Lower lobe of right lung (tissue), 2 donors: ENCODE results near the gene NT5M. TPM values are rescaled to one million over a fixed set of nuclear protein-coding genes. Genes with fewer than 3 reads are reported as not detected.

Experiments used
- ATAC-seq, 2 donors: fragments of 200-7000 bp; cut with Tn5 transposase; one replicate each; pipeline ENCODE4 v1.9.1; 2020 to 2022; ENCODE audit warnings: mild to moderate bottlenecking in 2 of 2, moderate library complexity in 2 of 2
- DNase-seq: peaks from one replicate; pipeline ENCODE4 v3.0.0-alpha.2; 2020
- H3K27ac ChIP-seq: fragments of 200-600 bp; one replicate; pipeline ENCODE4 v1.8.0; 2022
- H3K27me3 ChIP-seq: fragments of 200-600 bp; one replicate; pipeline ENCODE4 v1.8.0; 2022; ENCODE audit warnings: low read depth
- H3K36me3 ChIP-seq: fragments of 200-600 bp; one replicate; pipeline ENCODE4 v1.8.0; 2022; ENCODE audit warnings: mild to moderate bottlenecking
- H3K4me1 ChIP-seq: fragments of 200-600 bp; one replicate; pipeline ENCODE4 v1.8.0; 2022
- H3K4me3 ChIP-seq: fragments of 200-600 bp; one replicate; pipeline ENCODE4 v1.8.0; 2022; ENCODE audit warnings: mild to moderate bottlenecking
- H3K9me3 ChIP-seq: fragments of 200-600 bp; one replicate; pipeline ENCODE4 v1.8.0; 2022
- CTCF ChIP-seq: fragments of 200-600 bp; IDR thresholded peaks from one replicate; pipeline ENCODE4 v1.8.0; 2022; ENCODE audit warnings: antibody characterized with exemption, mild to moderate bottlenecking
- intact Hi-C: fragments of 100-400 bp; cut with DNase I; formaldehyde crosslinking; loops from one replicate; pipeline ENCODE4 v1.11.0; 2022
- total RNA-seq: library from RNA; stranded (reverse); fragmentation: NEBNext Ultra II Directional; extraction: Animal tissue kit (Norgen Biotek cat#: 25700); gene quantifications from one replicate; pipeline ENCODE4 v1.2.1, GENCODE V29; 2021
- donor health status: DM: no; HTN: yes; CAD: no; lungs with severe emphysema.

The NT5M gene
- total RNA-seq, 1 donor from 2014 or later, result 1.1 TPM

GRCh38 chr17:17280613-17281549 is 22.3 kb upstream of the NT5M start, which contains the start of gene COPS3:
TSS of gene COPS3 (minus strand) at chr17:17281246. CDS start at chr17:17281186, 60 bp downstream.
- DNase-seq (peak; percentile 99), ATAC-seq (peak; percentile 98 to 99)
- no peaks in the 10 kb centered on the region for H3K9me3 ChIP-seq
- intact Hi-C loops, result no loop called here
- peaks cover 3% of the 10 kb centered on the region for H3K36me3 ChIP-seq
- peak within 1 kb of the TSS; percentile 97 for H3K27ac ChIP-seq
- H3K27me3 ChIP-seq, result no peaks in the 10 kb centered on the region
- H3K4me3 ChIP-seq, result peak within 1 kb of the TSS; percentile 99
- no peak for TF ChIP-seq CTCF
- H3K4me1 ChIP-seq, result peaks cover 39% of the 10 kb centered on the region

GRCh38 chr17:17285951-17286350 is 17.2 kb upstream of the NT5M start:
- Histone ChIP-seq H3K4me3 (no peak overlapping the region), H3K9me3 (no peaks in the 10 kb centered on the region), H3K27ac (no peak overlapping the region), H3K27me3 (no peaks in the 10 kb centered on the region), H3K4me1 (no peaks in the 10 kb centered on the region), H3K36me3 (no peaks in the 10 kb centered on the region)
- DNase-seq (no peak), ATAC-seq (no peak)
- intact Hi-C loops, result no loop called here
- no peak for TF ChIP-seq CTCF

GRCh38 chr17:17289086-17289485 is 14.1 kb upstream of the NT5M start:
- intact Hi-C loops, result no loop called here
- Histone ChIP-seq H3K27me3 (no peaks in the 10 kb centered on the region), H3K36me3 (no peaks in the 10 kb centered on the region), H3K4me3 (no peak overlapping the region), H3K27ac (no peak overlapping the region), H3K4me1 (no peaks in the 10 kb centered on the region), H3K9me3 (no peaks in the 10 kb centered on the region)
- no peak for ATAC-seq
- no peak for TF ChIP-seq CTCF
- no peak for DNase-seq

GRCh38 chr17:17289701-17290100 is 13.5 kb upstream of the NT5M start:
- DNase-seq (no peak), ATAC-seq (no peak)
- H3K4me3 ChIP-seq, result no peak overlapping the region
- H3K9me3 ChIP-seq, result no peaks in the 10 kb centered on the region
- no peaks in the 10 kb centered on the region for H3K4me1 ChIP-seq
- no peaks in the 10 kb centered on the region for H3K36me3 ChIP-seq
- H3K27me3 ChIP-seq, result no peaks in the 10 kb centered on the region
- no peak for TF ChIP-seq CTCF
- intact Hi-C loops, result no loop called here
- H3K27ac ChIP-seq, result no peak overlapping the region

- Histone ChIP-seq H3K27me3 (no peaks in the 10 kb centered on the region), H3K36me3 (no peaks in the 10 kb centered on the region), H3K4me1 (peaks cover under 1% of the 10 kb centered on the region), H3K4me3 (no peak overlapping the region), H3K9me3 (no peaks in the 10 kb centered on the region), H3K27ac (no peak overlapping the region)
- no peak for TF ChIP-seq CTCF
- ATAC-seq (no peak), DNase-seq (no peak)
- intact Hi-C loops, result no loop called here
These were observed 8.0 kb upstream of the NT5M start for GRCh38 chr17:17295141-17295540.
